Myometrial cell (primary cell): Measurements from ENCODE around the gene ATG16L1. TPM values are rescaled to one million over a fixed set of nuclear protein-coding genes. Genes with fewer than 3 reads are reported as not detected.

ENCODE experiments used
- total RNA-seq: library from RNA; depleted of rRNA; stranded (reverse); fragments of >200 nt; gene quantifications from 2 replicates; pipeline ENCODE4 v1.2.3, GENCODE V29; 2015

The ATG16L1 gene
- total RNA-seq = 17.0 and 20.9 TPM in 2 replicates

GRCh38 chr2:233251306-233252116, at the start of gene ATG16L1:
TSS of gene ATG16L1 (plus strand) at chr2:233251673. CDS start at chr2:233251828, 155 bp downstream.

GRCh38 chr2:233307565-233307964, 56.1 kb downstream of the ATG16L1 start, which contains the start of gene SAG:
TSS of gene SAG (plus strand) at chr2:233307816. CDS start at chr2:233309190, 1,374 bp downstream.

Other genes with a start within 250 kb of the ATG16L1 start
- gene NGEF, start 238.4 kb upstream of the ATG16L1 start, total RNA-seq = 3.2 and 5.8 TPM in 2 replicates
- gene NEU2, start 219.0 kb upstream of the ATG16L1 start, total RNA-seq = not detected in 2 replicates
- gene INPP5D, start 191.3 kb upstream of the ATG16L1 start, total RNA-seq = 0.29 and 0.53 TPM in 2 replicates
- gene SAG, start 56.1 kb downstream of the ATG16L1 start, total RNA-seq = not detected in 2 replicates
- 4.8 and 8.9 TPM in 2 replicates for gene DGKD, start 102.8 kb downstream of the ATG16L1 start, total RNA-seq